GM21717 (cell line): ENCODE results near the gene IFT88.

Source experiments
- ATAC-seq: cut with Tn5 transposase; IDR thresholded peaks from one replicate; pipeline ENCODE4 v1.9.1; 2021; ENCODE audit warnings: mild to moderate bottlenecking, moderate library complexity; ENCODE audit not compliant: unreplicated experiment

IFT88 gene

GRCh38 chr13:20565115-20565736 is 1.7 kb upstream of the IFT88 start:
- ATAC-seq: no peak

- ATAC-seq: peak; percentile 35
These were observed 474 bp upstream of the IFT88 start for GRCh38 chr13:20566468-20566897.

- ATAC-seq: no peak
These were observed 1.0 kb downstream of the IFT88 start for GRCh38 chr13:20567881-20568528.

- ATAC-seq: no peak
These were observed 3.6 kb downstream of the IFT88 start for GRCh38 chr13:20570517-20570916.

GRCh38 chr13:20571676-20572075 is 4.7 kb downstream of the IFT88 start:
- ATAC-seq: no peak

- ATAC-seq: no peak
These were observed 6.2 kb downstream of the IFT88 start for GRCh38 chr13:20573186-20573585.

GRCh38 chr13:20573636-20574035 is 6.7 kb downstream of the IFT88 start:
- no peak for ATAC-seq

- no peak for ATAC-seq
These were observed 12.2 kb downstream of the IFT88 start for GRCh38 chr13:20579191-20579590.

- ATAC-seq: no peak
These were observed 13.3 kb downstream of the IFT88 start for GRCh38 chr13:20580257-20580656.

GRCh38 chr13:20582026-20582425 is 15.1 kb downstream of the IFT88 start:
- no peak for ATAC-seq

GRCh38 chr13:20583803-20584293 is 16.9 kb downstream of the IFT88 start:
- ATAC-seq: no peak

GRCh38 chr13:20585371-20585770 is 18.4 kb downstream of the IFT88 start:
- ATAC-seq: no peak

- ATAC-seq: no peak
These were observed 21.7 kb downstream of the IFT88 start for GRCh38 chr13:20588529-20589110.

GRCh38 chr13:20590561-20590960 is 23.6 kb downstream of the IFT88 start:
- ATAC-seq: no peak

GRCh38 chr13:20592606-20593005 is 25.6 kb downstream of the IFT88 start:
- ATAC-seq: no peak

- no peak for ATAC-seq
These were observed 27.3 kb downstream of the IFT88 start for GRCh38 chr13:20594280-20594679.

GRCh38 chr13:20607015-20607414 is 40.1 kb downstream of the IFT88 start:
- no peak for ATAC-seq

GRCh38 chr13:20608438-20609020 is 41.6 kb downstream of the IFT88 start:
- ATAC-seq: no peak

- ATAC-seq: no peak
These were observed 42.2 kb downstream of the IFT88 start for GRCh38 chr13:20609145-20609544.

- ATAC-seq: no peak
These were observed 43.0 kb downstream of the IFT88 start for GRCh38 chr13:20610006-20610405.

- no peak for ATAC-seq
These were observed 49.3 kb downstream of the IFT88 start for GRCh38 chr13:20616059-20616797.
